ENCODE results near the gene CDYL2.
"Not testable (repeated sequence)": the region's sequence is repeated elsewhere in the genome, so short reads cannot be mapped to it uniquely, and the experiment has no call there.

Gene CDYL2

GRCh38 chr16:80804526-80805383 lies at the start of gene CDYL2:
Gene CDYL2, minus strand, starts transcription at chr16:80804598. Its CDS starts 425 bp downstream, at chr16:80804173.
- peak; percentile 53 for DNase-seq

- peak; percentile 12 for DNase-seq
Observed at GRCh38 chr16:80852261-80852872, 48.0 kb upstream of the CDYL2 start.

- no peak for DNase-seq
Observed at GRCh38 chr16:80851831-80852230, 47.4 kb upstream of the CDYL2 start.

GRCh38 chr16:80850757-80851156 lies 46.4 kb upstream of the CDYL2 start:
- no peak for DNase-seq

GRCh38 chr16:80848862-80849261 lies 44.5 kb upstream of the CDYL2 start:
- no peak for DNase-seq

- DNase-seq = no peak
Observed at GRCh38 chr16:80846680-80847079, 42.3 kb upstream of the CDYL2 start.

GRCh38 chr16:80846275-80846674 lies 41.9 kb upstream of the CDYL2 start:
- DNase-seq = no peak

GRCh38 chr16:80844395-80844794 lies 40.0 kb upstream of the CDYL2 start:
- no peak for DNase-seq

- no peak for DNase-seq
Observed at GRCh38 chr16:80841231-80841630, 36.8 kb upstream of the CDYL2 start.

- DNase-seq = no peak
Observed at GRCh38 chr16:80837533-80838147, 33.2 kb upstream of the CDYL2 start.

GRCh38 chr16:80836846-80837245 lies 32.4 kb upstream of the CDYL2 start:
- no peak for DNase-seq

GRCh38 chr16:80836202-80836601 lies 31.8 kb upstream of the CDYL2 start:
- DNase-seq = no peak

GRCh38 chr16:80831039-80831438 lies 26.6 kb upstream of the CDYL2 start:
- DNase-seq = no peak

- DNase-seq = no peak
Observed at GRCh38 chr16:80828495-80828894, 24.1 kb upstream of the CDYL2 start.

GRCh38 chr16:80827007-80827406 lies 22.6 kb upstream of the CDYL2 start:
- no peak for DNase-seq

GRCh38 chr16:80825365-80825758 lies 21.0 kb upstream of the CDYL2 start:
- DNase-seq = no peak

GRCh38 chr16:80824623-80825364 lies 20.4 kb upstream of the CDYL2 start:
- peak; percentile 65 for DNase-seq

GRCh38 chr16:80819988-80820387 lies 15.6 kb upstream of the CDYL2 start:
- no peak for DNase-seq

- DNase-seq = no peak
Observed at GRCh38 chr16:80816356-80816755, 12.0 kb upstream of the CDYL2 start.

- DNase-seq = not testable (repeated sequence)
Observed at GRCh38 chr16:80815278-80815677, 10.9 kb upstream of the CDYL2 start.

- no peak for DNase-seq
Observed at GRCh38 chr16:80812593-80812992, 8.2 kb upstream of the CDYL2 start.

- DNase-seq = no peak
Observed at GRCh38 chr16:80809366-80809765, 5.0 kb upstream of the CDYL2 start.

GRCh38 chr16:80807906-80808305 lies 3.5 kb upstream of the CDYL2 start:
- no peak for DNase-seq

Measured in CD4-positive, alpha-beta T cell treated with Interleukin-17A for 1 hour (primary cell).